Measurements from ENCODE around the gene DDX43.

DNA sequence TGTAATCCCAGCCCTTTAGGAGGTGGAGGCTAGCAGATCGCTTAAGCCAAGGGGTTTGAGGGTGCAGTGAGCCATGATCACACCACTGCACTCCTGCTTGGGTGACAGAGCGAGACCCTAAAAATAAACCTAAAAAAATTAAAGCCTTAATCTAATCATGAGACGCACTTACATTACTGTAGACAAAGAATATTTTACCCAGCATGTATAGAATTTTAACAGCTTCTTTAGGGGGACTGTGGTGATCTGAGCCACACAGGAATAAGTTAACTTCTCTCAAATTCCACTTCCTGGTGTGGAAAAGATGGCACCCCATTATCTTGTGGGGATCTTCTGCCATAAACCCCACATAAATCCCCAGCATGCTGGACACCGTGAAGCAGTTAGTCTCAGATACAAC, 22.6 kb upstream of the DDX43 start:
- TF ChIP-seq, protein P1, sequence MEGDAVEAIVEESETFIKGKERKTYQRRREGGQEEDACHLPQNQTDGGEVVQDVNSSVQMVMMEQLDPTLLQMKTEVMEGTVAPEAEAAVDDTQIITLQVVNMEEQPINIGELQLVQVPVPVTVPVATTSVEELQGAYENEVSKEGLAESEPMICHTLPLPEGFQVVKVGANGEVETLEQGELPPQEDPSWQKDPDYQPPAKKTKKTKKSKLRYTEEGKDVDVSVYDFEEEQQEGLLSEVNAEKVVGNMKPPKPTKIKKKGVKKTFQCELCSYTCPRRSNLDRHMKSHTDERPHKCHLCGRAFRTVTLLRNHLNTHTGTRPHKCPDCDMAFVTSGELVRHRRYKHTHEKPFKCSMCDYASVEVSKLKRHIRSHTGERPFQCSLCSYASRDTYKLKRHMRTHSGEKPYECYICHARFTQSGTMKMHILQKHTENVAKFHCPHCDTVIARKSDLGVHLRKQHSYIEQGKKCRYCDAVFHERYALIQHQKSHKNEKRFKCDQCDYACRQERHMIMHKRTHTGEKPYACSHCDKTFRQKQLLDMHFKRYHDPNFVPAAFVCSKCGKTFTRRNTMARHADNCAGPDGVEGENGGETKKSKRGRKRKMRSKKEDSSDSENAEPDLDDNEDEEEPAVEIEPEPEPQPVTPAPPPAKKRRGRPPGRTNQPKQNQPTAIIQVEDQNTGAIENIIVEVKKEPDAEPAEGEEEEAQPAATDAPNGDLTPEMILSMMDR (IDR thresholded peaks at IDR 0.05; ENCODE audit: low read depth, low read length) = no peak
- TF ChIP-seq, protein P2, sequence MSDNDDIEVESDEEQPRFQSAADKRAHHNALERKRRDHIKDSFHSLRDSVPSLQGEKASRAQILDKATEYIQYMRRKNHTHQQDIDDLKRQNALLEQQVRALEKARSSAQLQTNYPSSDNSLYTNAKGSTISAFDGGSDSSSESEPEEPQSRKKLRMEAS (IDR thresholded peaks at IDR 0.05; ENCODE audit: low read depth, low read length) = no peak
- TF ChIP-seq POLR2A (IDR thresholded peaks at IDR 0.05; ENCODE audit: extremely low read depth, insufficient read length) (no peak), MYC (IDR thresholded peaks at IDR 0.05; ENCODE audit: low read depth, low read length) (no peak)

Measured in NB4 (cell line).